Astrocyte (in vitro differentiated cells and primary cell): ENCODE measurements around the gene CYP3A7.

ENCODE experiments used
- CTCF ChIP-seq: IDR thresholded peaks from 2 replicates; pipeline ENCODE4 v1.5.1; 2011; ENCODE audit warnings: low read depth, mild to moderate bottlenecking, inconsistent platforms, low read length, moderate library complexity; ENCODE audit not compliant: insufficient read depth
- EZH2 ChIP-seq: IDR thresholded peaks from 2 replicates; pipeline ENCODE4 v1.6.1; 2012; ENCODE audit warnings: mild to moderate bottlenecking, low read length, inconsistent platforms; ENCODE audit not compliant: insufficient read depth

GRCh38 chr7:99665312-99666012 is 69.5 kb downstream of the CYP3A7 start:
- TF ChIP-seq CTCF (no peak), EZH2 (no peak)
